Upper lobe of left lung (tissue), 6 donors: ENCODE measurements around the gene YDJC. TPM values are rescaled to one million over a fixed set of nuclear protein-coding genes. Genes with fewer than 3 reads are reported as not detected.
A peak's percentile ranks its signal among the peaks of the same experiment; 100 is the strongest.

Experiments used
- ATAC-seq, 2 donors: fragments of 200-7000 bp; cut with Tn5 transposase; one replicate each; pipeline ENCODE4 v1.9.1; 2022; ENCODE audit warnings: mild to moderate bottlenecking in 2 of 2, moderate library complexity in 2 of 2; ENCODE audit not compliant: low FRiP score in 2 of 2
- DNase-seq, 2 donors: peaks; one replicate each; pipeline ENCODE4 v3.0.0-alpha.2; 2019 to 2020
- H3K27ac ChIP-seq, 4 donors: fragments of 200-600 bp; sonication (generic); one replicate each; pipeline ENCODE4 v1.5.1; 2016 to 2019
- H3K27me3 ChIP-seq, 4 donors: fragments of 200-600 bp; sonication (generic); one replicate each; pipeline ENCODE4 v1.5.1; 2017 to 2019
- H3K36me3 ChIP-seq, 4 donors: fragments of 200-600 bp; sonication (generic); one replicate each; pipeline ENCODE4 v1.5.1; 2016 to 2019
- H3K4me1 ChIP-seq, 4 donors: fragments of 200-600 bp; sonication (generic); one replicate each; pipeline ENCODE4 v1.5.1; 2018 to 2019
- H3K4me3 ChIP-seq, 4 donors: fragments of 200-600 bp; sonication (generic); one replicate each; pipeline ENCODE4 v1.5.1; 2017 to 2019; ENCODE audit warnings: mild to moderate bottlenecking in 2 of 4, moderate library complexity in 1 of 4
- H3K9me3 ChIP-seq, 4 donors: fragments of 200-600 bp; sonication (generic); one replicate each; pipeline ENCODE4 v1.5.1; 2018 to 2019
- EP300 ChIP-seq, 4 donors: sonication (generic); formaldehyde crosslinking; IDR thresholded peaks; one replicate each; pipeline ENCODE4 v1.5.1; 2017; ENCODE audit warnings: antibody characterized with exemption in 4 of 4, control low read depth in 2 of 4
- POLR2A ChIP-seq, 4 donors: fragments of 450-650 bp; IDR thresholded peaks; one replicate each; pipeline ENCODE4 v1.5.1; 2016 to 2017; ENCODE audit warnings: antibody characterized with exemption in 4 of 4, mild to moderate bottlenecking in 2 of 4
- POLR2AphosphoS5 ChIP-seq, 2 donors: sonication (generic); formaldehyde crosslinking; IDR thresholded peaks; one replicate each; pipeline ENCODE4 v1.5.1; 2017; ENCODE audit warnings: antibody characterized with exemption in 2 of 2
- WGBS, 2 donors: methylation state at CpG; one replicate each; pipeline ENCODE4 v1.1.5; 2017 to 2018; 5-methylcytosine and 5-hydroxymethylcytosine counted together
- total RNA-seq, 6 donors: library from RNA; depleted of rRNA in 4 of 6; stranded (reverse); fragments of >200 nt in 4 of 6; gene quantifications; one replicate each; pipeline versions ENCODE4 v1.1.0 to v1.2.1, GENCODE V29; 2016 to 2021
- TF ChIP-seq, protein P1 (sequence below), 6 experiments: fragments of 450-650 bp in 4 of 6; fragments of 200-600 bp in 2 of 6; sonication (generic) in 2 of 6; IDR thresholded peaks; one replicate each; pipeline ENCODE4 v1.5.1; 2016 to 2019; ENCODE audit warnings: antibody characterized with exemption in 6 of 6
- donor health status: DM: no; HTN: no; CAD: no; lungs with moderate emphysema.
- donor health status: DM: no; HTN: yes; CAD: no; lungs with severe emphysema.

Gene YDJC
- total RNA-seq, 6 donors from 2014 or later = 22.2 to 47.4 (median 28.3) TPM

DNA sequence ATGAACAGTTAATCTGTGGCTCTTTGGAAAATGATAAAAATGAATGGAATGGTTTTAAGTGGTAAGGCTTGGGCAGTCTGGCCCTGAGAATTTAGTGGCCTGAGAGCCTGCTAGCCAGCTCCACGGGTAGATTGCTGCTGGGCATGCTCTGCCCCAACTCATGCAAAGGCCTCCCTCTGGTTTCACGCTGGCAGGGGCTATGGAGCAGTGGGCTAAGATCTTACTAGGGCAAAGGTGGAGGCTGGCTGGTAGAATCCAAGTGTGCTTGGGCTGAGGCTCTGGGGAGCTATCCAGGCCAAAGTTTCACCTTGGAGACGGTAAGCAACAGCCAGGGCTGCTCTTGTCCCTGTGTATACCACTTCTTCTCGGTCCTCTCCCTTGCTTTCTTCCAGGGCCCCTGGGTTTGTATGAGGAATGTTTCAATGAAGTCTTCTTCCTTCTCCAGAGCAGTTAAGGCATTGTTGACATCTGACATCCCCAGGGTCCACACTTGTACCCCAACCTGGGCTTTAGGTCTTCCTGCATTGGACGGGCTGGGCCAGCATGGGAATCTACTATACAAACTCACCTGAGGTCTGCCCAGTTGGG is 34.9 kb downstream of the YDJC start:
- Histone ChIP-seq H3K4me3 (no peak overlapping the region), H3K4me1 (peaks cover 18 to 30% (median 21%) of the 10 kb centered on the region in 4 donors), H3K27ac (no peak overlapping the region), H3K36me3 (peaks cover 17 to 43% (median 34%) of the 10 kb centered on the region in 4 donors), H3K27me3 (no peaks in the 10 kb centered on the region), H3K9me3 (no peaks in the 10 kb centered on the region)
- no peak for DNase-seq
- ATAC-seq = no peak
- TF ChIP-seq EP300 (IDR thresholded peaks at IDR 0.05) = no peak
- TF ChIP-seq, protein P1, sequence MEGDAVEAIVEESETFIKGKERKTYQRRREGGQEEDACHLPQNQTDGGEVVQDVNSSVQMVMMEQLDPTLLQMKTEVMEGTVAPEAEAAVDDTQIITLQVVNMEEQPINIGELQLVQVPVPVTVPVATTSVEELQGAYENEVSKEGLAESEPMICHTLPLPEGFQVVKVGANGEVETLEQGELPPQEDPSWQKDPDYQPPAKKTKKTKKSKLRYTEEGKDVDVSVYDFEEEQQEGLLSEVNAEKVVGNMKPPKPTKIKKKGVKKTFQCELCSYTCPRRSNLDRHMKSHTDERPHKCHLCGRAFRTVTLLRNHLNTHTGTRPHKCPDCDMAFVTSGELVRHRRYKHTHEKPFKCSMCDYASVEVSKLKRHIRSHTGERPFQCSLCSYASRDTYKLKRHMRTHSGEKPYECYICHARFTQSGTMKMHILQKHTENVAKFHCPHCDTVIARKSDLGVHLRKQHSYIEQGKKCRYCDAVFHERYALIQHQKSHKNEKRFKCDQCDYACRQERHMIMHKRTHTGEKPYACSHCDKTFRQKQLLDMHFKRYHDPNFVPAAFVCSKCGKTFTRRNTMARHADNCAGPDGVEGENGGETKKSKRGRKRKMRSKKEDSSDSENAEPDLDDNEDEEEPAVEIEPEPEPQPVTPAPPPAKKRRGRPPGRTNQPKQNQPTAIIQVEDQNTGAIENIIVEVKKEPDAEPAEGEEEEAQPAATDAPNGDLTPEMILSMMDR (IDR thresholded peaks at IDR 0.05) = no peak
- TF ChIP-seq POLR2A (IDR thresholded peaks at IDR 0.05) = no peak
- TF ChIP-seq POLR2AphosphoS5 (IDR thresholded peaks at IDR 0.05) = no peak
- 65 to 83% methylated on average over 3 to 5 of the region's 5 CpGs for WGBS, 2 donors

DNA sequence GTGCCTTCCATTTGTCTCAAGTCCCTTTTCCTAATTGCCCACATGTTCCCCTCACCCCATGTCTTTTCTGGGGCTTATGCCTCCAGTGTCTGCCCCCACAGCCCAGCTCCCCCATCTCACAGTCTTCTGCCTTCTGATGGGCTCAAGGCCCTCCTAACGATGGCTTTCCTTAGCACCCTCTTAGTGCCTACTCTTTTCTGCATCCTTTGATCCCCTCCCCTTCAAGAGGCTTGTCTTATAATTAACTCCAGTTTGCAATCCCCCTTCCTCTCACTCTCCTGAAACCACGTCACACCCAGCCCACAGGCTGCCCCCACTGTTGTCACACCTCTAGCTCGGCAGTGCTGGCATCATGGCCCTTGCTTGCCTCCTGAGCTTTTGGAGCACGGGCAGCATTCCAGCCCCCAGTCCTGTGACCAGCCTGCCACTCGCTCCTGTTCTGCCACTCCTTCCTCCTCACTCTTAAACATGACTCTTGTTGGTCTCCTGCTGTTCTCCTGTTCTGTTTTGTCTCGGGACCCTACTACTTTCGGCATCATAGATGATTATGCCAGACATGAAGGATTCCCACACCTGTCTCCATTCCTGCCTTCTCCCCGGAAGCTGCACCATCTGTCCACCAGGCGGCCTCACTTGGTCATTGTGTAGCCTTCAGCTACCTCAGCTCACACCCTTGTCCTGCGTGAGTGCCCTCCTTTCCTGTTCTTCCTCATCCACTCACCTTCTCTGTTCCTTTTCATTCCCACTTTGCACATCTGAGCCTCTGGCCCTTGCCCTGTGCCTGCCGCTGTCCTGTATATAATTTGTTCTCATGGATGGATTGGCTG is 36.2 kb downstream of the YDJC start:
- 84 to 86% methylated on average over 11 of the region's 11 CpGs for WGBS, 2 donors
- H3K27me3 ChIP-seq = no peaks in the 10 kb centered on the region
- H3K9me3 ChIP-seq = no peaks in the 10 kb centered on the region
- TF ChIP-seq, protein P1 (IDR thresholded peaks at IDR 0.05) = no peak
- no peak for TF ChIP-seq POLR2A (IDR thresholded peaks at IDR 0.05)
- ATAC-seq = no peak
- no peak for DNase-seq
- H3K27ac ChIP-seq = no peak overlapping the region
- H3K4me3 ChIP-seq = no peak overlapping the region
- peaks cover 17 to 43% (median 34%) of the 10 kb centered on the region in 4 donors for H3K36me3 ChIP-seq
- peaks cover 25 to 43% (median 30%) of the 10 kb centered on the region in 4 donors for H3K4me1 ChIP-seq

DNA sequence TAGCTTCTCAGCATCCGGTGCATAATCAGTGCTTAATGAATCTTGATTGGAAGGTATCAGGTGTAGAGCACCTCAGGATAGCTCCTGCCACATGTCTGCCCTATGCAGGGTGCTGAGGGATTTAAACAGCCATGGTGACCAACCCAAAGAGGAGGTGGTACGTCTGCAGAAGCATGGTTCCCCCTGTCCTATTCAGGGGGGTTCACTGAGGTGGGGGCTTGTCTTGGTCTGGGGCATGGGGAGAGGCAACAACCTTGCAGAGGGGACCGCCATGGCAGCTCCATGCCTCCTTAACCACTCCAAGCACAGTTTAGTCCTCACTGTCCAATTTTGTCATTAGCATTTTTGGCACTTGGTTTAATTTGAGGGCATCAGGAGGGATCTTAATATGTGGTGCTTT is 37.4 kb downstream of the YDJC start:
- no peak overlapping the region for H3K4me3 ChIP-seq
- H3K27me3 ChIP-seq = no peaks in the 10 kb centered on the region
- TF ChIP-seq POLR2A (IDR thresholded peaks at IDR 0.05) (no peak), EP300 (IDR thresholded peaks at IDR 0.05) (no peak), POLR2AphosphoS5 (IDR thresholded peaks at IDR 0.05) (no peak)
- TF ChIP-seq, protein P1 (IDR thresholded peaks at IDR 0.05) = no peak
- H3K4me1 ChIP-seq = peaks cover 29 to 55% (median 41%) of the 10 kb centered on the region in 4 donors
- 77 to 98% methylated on average over 3 of the region's 3 CpGs for WGBS, 2 donors
- no peak overlapping the region for H3K27ac ChIP-seq
- ATAC-seq = no peak
- DNase-seq = no peak
- H3K36me3 ChIP-seq = peaks cover 17 to 43% (median 34%) of the 10 kb centered on the region in 4 donors
- no peaks in the 10 kb centered on the region for H3K9me3 ChIP-seq

DNA sequence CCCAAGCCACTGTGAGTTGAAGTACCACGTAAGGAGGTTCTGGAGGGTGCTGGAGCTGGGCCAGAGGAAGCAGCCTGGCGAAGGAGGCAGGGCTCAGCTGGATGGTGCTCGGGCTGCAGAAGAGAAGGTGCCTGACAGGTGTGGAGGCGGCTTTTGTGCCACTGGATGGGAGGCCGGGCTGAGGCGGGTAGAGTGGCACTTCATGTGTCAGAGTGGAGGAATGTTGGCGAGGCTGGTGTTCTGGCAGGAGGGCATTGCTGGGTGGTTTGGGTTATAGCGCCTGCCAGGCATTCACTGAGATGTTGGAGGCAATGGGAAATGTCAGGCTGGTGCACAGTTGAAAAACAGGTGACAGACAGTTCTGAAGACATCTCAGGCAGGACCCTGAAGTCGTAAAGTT is 38.1 kb downstream of the YDJC start:
- H3K27me3 ChIP-seq = no peaks in the 10 kb centered on the region
- 56 to 62% methylated on average over 9 of the region's 9 CpGs for WGBS, 2 donors
- peak overlapping the region in 1 of 4 donors; percentile 40 for H3K27ac ChIP-seq
- DNase-seq (peak in 1 of 2 donors; percentile 73), ATAC-seq (peak; percentile 24 to 79)
- no peaks in the 10 kb centered on the region for H3K9me3 ChIP-seq
- H3K4me3 ChIP-seq = no peak overlapping the region
- H3K4me1 ChIP-seq = peaks cover 29 to 60% (median 41%) of the 10 kb centered on the region in 4 donors
- TF ChIP-seq POLR2AphosphoS5 (IDR thresholded peaks at IDR 0.05) (no peak), POLR2A (IDR thresholded peaks at IDR 0.05) (no peak), EP300 (IDR thresholded peaks at IDR 0.05) (no peak)
- TF ChIP-seq, protein P1 (IDR thresholded peaks at IDR 0.05) = no peak
- H3K36me3 ChIP-seq = peaks cover 13 to 37% (median 30%) of the 10 kb centered on the region in 4 donors
